Heart left ventricle (tissue), 16 donors: ENCODE data around the gene ACAD10. TPM values are rescaled to one million over a fixed set of nuclear protein-coding genes. Genes with fewer than 3 reads are reported as not detected.
A peak's percentile ranks its signal among the peaks of the same experiment; 100 is the strongest.

Source experiments
- ATAC-seq, 4 donors: fragments of 200-7000 bp; cut with Tn5 transposase; one replicate each; pipeline ENCODE4 v1.9.1; 2020 to 2022; ENCODE audit warnings: moderate library complexity in 4 of 4, mild to moderate bottlenecking in 3 of 4, moderate number of reproducible peaks in 1 of 4
- DNase-seq, 5 donors: peaks; one replicate each; pipeline ENCODE4 v3.0.0-alpha.2; 2020
- H3K27ac ChIP-seq, 12 donors: fragments of 200-600 bp; sonication (generic) in 4 of 12; one replicate each; pipeline versions ENCODE4 v1.5.0 to v1.8.0; 2016 to 2022; ENCODE audit warnings: mild to moderate bottlenecking in 2 of 12
- H3K27me3 ChIP-seq, 9 donors: fragments of 200-600 bp; sonication (generic) in 2 of 9; one replicate each; pipeline versions ENCODE4 v1.5.1 to v1.8.0; 2016 to 2022; ENCODE audit warnings: mild to moderate bottlenecking in 3 of 9
- H3K36me3 ChIP-seq, 9 donors: fragments of 200-600 bp; sonication (generic) in 2 of 9; one replicate each; pipeline versions ENCODE4 v1.5.0 to v1.8.0; 2018 to 2022; ENCODE audit warnings: mild to moderate bottlenecking in 2 of 9
- H3K4me1 ChIP-seq, 12 donors: fragments of 200-600 bp; sonication (generic) in 4 of 12; one replicate each; pipeline versions ENCODE4 v1.5.0 to v1.8.0; 2016 to 2022; ENCODE audit warnings: mild to moderate bottlenecking in 3 of 12
- H3K4me3 ChIP-seq, 12 donors: fragments of 200-600 bp; sonication (generic) in 4 of 12; one replicate each; pipeline versions ENCODE4 v1.5.0 to v1.8.0; 2017 to 2022; ENCODE audit warnings: mild to moderate bottlenecking in 9 of 12, moderate library complexity in 4 of 12
- H3K9me3 ChIP-seq, 12 donors: fragments of 200-600 bp; sonication (generic) in 4 of 12; one replicate each; pipeline versions ENCODE4 v1.5.0 to v1.8.0; 2016 to 2022; ENCODE audit warnings: mild to moderate bottlenecking in 1 of 12
- CTCF ChIP-seq, 12 donors: fragments of 200-600 bp; sonication (generic) in 4 of 12; IDR thresholded peaks; one replicate each; pipeline versions ENCODE4 v1.5.0 to v1.8.0; 2018 to 2022; ENCODE audit warnings: antibody characterized with exemption in 12 of 12, mild to moderate bottlenecking in 5 of 12
- POLR2A ChIP-seq, 2 donors: fragments of 450-650 bp; IDR thresholded peaks; one replicate each; pipeline ENCODE4 v1.6.1; 2017; ENCODE audit warnings: antibody characterized with exemption in 2 of 2, mild to moderate bottlenecking in 2 of 2, moderate library complexity in 2 of 2
- whole genome bisulfite sequencing, 4 donors: extraction: QIAGEN DNeasy Blood & Tissue Kit in 2 of 4; methylation state at CpG; one replicate each; pipeline versions ENCODE4 v1.1.5 to v1.1.7; 2013 to 2018; 5-methylcytosine and 5-hydroxymethylcytosine counted together
- intact Hi-C, 10 donors: fragments of 100-400 bp; cut with DNase I; formaldehyde crosslinking; loops; one replicate each; pipeline versions ENCODE4 v1.11.1 to v1.14.2; 2022
- polyA plus RNA-seq, 2 donors: library from polyadenylated mRNA; stranded (reverse); fragments of 200-250 nt; gene quantifications; one replicate each; pipeline ENCODE4 v1.2.3, GENCODE V29; 2013
- total RNA-seq, 9 donors: library from RNA; depleted of rRNA in 2 of 9; stranded (reverse); fragments of >200 nt in 2 of 9; fragmentation: NEBNext Ultra II Directional in 3 of 9; extraction: Animal tissue kit (Norgen Biotek cat#: 25700) in 3 of 9; gene quantifications; one replicate each; pipeline versions ENCODE4 v1.1.0 to v1.2.4, GENCODE V29; 2016 to 2023
- donor health status: ischemic (EF 13 %, LVEDD 7.1; RV severe dilation, severe dysfunction).
- donor health status: healthy with polysubstance abuse.
- donor health status: DM: no; HTN: yes; CAD: no.
- donor health status: DM: no; HTN: no; CAD: no.
- donor health status: ischemic (EF 25% LVEDD 6.9; RV normal size, moderate dysfunction).
- donor health status: ischemic (EF 25% LVEDD 5.7; RV mildly dilated, moderate dysfunction).
- donor health status: healthy.
- donor health status: DM: yes; HTN: yes; CAD: no.
- donor health status: ischemic (EF 35%, LVEDD 5.7; RV mildly dilated, moderate dysfunction).
- donor health status: nonischemic (EF 11% LVEDD 7.7; RV severe dilation, severe dysfunction).
- donor health status: DM: yes; HTN: yes; CAD: no.
- donor health status: PGD.
- donor health status: ischemic (EF 29% LVEDD 5.4; RV normal size, mild dysfunction).
- donor health status: nonischemic (EF 23%, LVEDD 6.1; RV moderate dilation, normal function).

Gene ACAD10
- total and polyA plus RNA-seq, 11 donors: 10.7 to 46.0 (median 27.8) TPM

- intact Hi-C loops: loop anchor here in 2 of 10 donors (5.0 kb wide), 2 partner anchors 34 to 39 kb away; no protein-coding TSS in a partner anchor
- DNase-seq (no peak), ATAC-seq (peak in 1 of 4 donors; percentile 3)
- Histone ChIP-seq H3K27me3 (no peaks in the 10 kb centered on the region), H3K9me3 (no peaks in the 10 kb centered on the region), H3K36me3 (peaks cover 0 to 96% (median 80%) of the 10 kb centered on the region in 9 donors), H3K27ac (peak overlapping the region in 11 of 12 donors; percentile 51 to 84 (median 71)), H3K4me1 (peaks cover 0 to 9% (median 0%) of the 10 kb centered on the region in 12 donors), H3K4me3 (no peak overlapping the region)
- no peak for TF ChIP-seq CTCF (IDR thresholded peaks at IDR 0.05)
- no peak for TF ChIP-seq POLR2A (IDR thresholded peaks at IDR 0.05)
- 79 to 91% (median 91%) methylated on average over 6 to 8 of the region's 8 CpGs for WGBS, 4 donors
Observed at GRCh38 chr12:111791507-111791906, 105.7 kb downstream of the ACAD10 start.

GRCh38 chr12:111792155-111792855 is 106.5 kb downstream of the ACAD10 start:
- ATAC-seq (peak; percentile 85 to 95 (median 94)), DNase-seq (peak; percentile 56 to 89 (median 76))
- TF ChIP-seq CTCF (IDR thresholded peaks at IDR 0.05) (no peak), POLR2A (IDR thresholded peaks at IDR 0.05) (no peak)
- intact Hi-C loops: loop anchor here in 2 of 10 donors (5.0 kb wide), 2 partner anchors 35 to 40 kb away; no protein-coding TSS in a partner anchor
- Histone ChIP-seq H3K4me3 (no peak overlapping the region), H3K4me1 (peaks cover 0 to 9% (median 0%) of the 10 kb centered on the region in 12 donors), H3K9me3 (no peaks in the 10 kb centered on the region), H3K27ac (peak overlapping the region in 11 of 12 donors; percentile 51 to 84 (median 71)), H3K36me3 (peaks cover 0 to 96% (median 80%) of the 10 kb centered on the region in 9 donors), H3K27me3 (no peaks in the 10 kb centered on the region)
- 82 to 93% (median 85%) methylated on average over 17 to 27 of the region's 27 CpGs for WGBS, 4 donors

- DNase-seq (no peak), ATAC-seq (no peak)
- peaks cover 0 to 9% (median 0%) of the 10 kb centered on the region in 12 donors for H3K4me1 ChIP-seq
- TF ChIP-seq POLR2A (IDR thresholded peaks at IDR 0.05) (no peak), CTCF (IDR thresholded peaks at IDR 0.05) (no peak)
- H3K4me3 ChIP-seq: no peak overlapping the region
- intact Hi-C loops: loop anchor here in 2 of 10 donors (5.0 kb wide), 2 partner anchors 36 to 41 kb away; no protein-coding TSS in a partner anchor
- H3K9me3 ChIP-seq: no peaks in the 10 kb centered on the region
- whole genome bisulfite sequencing, 4 donors: 89 to 91% (median 90%) methylated on average over 3 of the region's 3 CpGs
- H3K36me3 ChIP-seq: peaks cover 0 to 97% (median 84%) of the 10 kb centered on the region in 9 donors
- H3K27ac ChIP-seq: peak overlapping the region in 11 of 12 donors; percentile 51 to 84 (median 71)
- H3K27me3 ChIP-seq: no peaks in the 10 kb centered on the region
Observed at GRCh38 chr12:111792856-111793235, 107.0 kb downstream of the ACAD10 start.

- H3K36me3 ChIP-seq: peaks cover 0 to 100% (median 91%) of the 10 kb centered on the region in 9 donors
- H3K9me3 ChIP-seq: no peaks in the 10 kb centered on the region
- peaks cover 0 to 2% (median 0%) of the 10 kb centered on the region in 12 donors for H3K4me1 ChIP-seq
- no peaks in the 10 kb centered on the region for H3K27me3 ChIP-seq
- intact Hi-C loops: no loop called here
- H3K4me3 ChIP-seq: no peak overlapping the region
- DNase-seq: peak in 2 of 5 donors; percentile 17 to 30
- H3K27ac ChIP-seq: peak overlapping the region in 5 of 12 donors; percentile 9 to 57 (median 44)
- ATAC-seq: peak; percentile 32 to 71 (median 64)
- 50 to 61% (median 57%) methylated on average over 4 of the region's 4 CpGs for WGBS, 4 donors
- TF ChIP-seq POLR2A (IDR thresholded peaks at IDR 0.05): no peak
- TF ChIP-seq CTCF (IDR thresholded peaks at IDR 0.05): no peak
Observed at GRCh38 chr12:111798182-111798581, 112.3 kb downstream of the ACAD10 start.
